IMR-90 (cell line): Measurements from ENCODE around the gene FANCG. TPM values are rescaled to one million over a fixed set of nuclear protein-coding genes. Genes with fewer than 3 reads are reported as not detected.

Experiments
- ATAC-seq: fragments of 200-7000 bp; cut with Tn5 transposase; 2 replicates; pipeline ENCODE4 v1.9.1; 2020; ENCODE audit warnings: low read depth, mild to moderate bottlenecking, moderate library complexity
- BruUV-seq: library from RNA; stranded (reverse); fragments of 400-500 nt; replicated peaks from 2 replicates; lab custom pipeline; 2021; lab: Mats Ljungman, UMichigan
- CTCF ChIA-PET: fragments of 300-600 bp; formaldehyde crosslinking; extraction: SDS; loops from one replicate; lab custom pipeline; 2021; ENCODE audit warnings: antibody characterized with exemption; lab: Yijun Ruan, JAX
- POLR2A ChIA-PET: fragments of 300-600 bp; sonication (Branson Sonifier 250); formaldehyde crosslinking; loops from one replicate; lab custom pipeline; 2022; ENCODE audit warnings: antibody characterized with exemption; ENCODE audit not compliant: unreplicated experiment; lab: Charles Lee
- DNase-seq: peaks from one replicate; pipeline ENCODE4 v3.0.0; 2013
- H2AFZ ChIP-seq: replicated peaks from 2 replicates; pipeline ENCODE3; 2013; ENCODE audit warnings: low read length, mild to moderate bottlenecking; ENCODE audit not compliant: poor library complexity
- H2AK5ac ChIP-seq: 2 replicates; pipeline ENCODE4 v1.6.1; 2013; ENCODE audit warnings: low read depth, low read length, inconsistent platforms
- H2AK9ac ChIP-seq: replicated peaks from 2 replicates; pipeline ENCODE3; 2013; ENCODE audit warnings: mild to moderate bottlenecking, low read depth, low read length, moderate library complexity; ENCODE audit not compliant: poor library complexity
- H2BK120ac ChIP-seq: 2 replicates; pipeline ENCODE4 v1.6.1; 2013; ENCODE audit warnings: low read depth, low read length, inconsistent platforms
- H2BK15ac ChIP-seq: 3 replicates; pipeline ENCODE4 v1.6.1; 2013; ENCODE audit warnings: low read depth, low read length, inconsistent platforms
- H2BK20ac ChIP-seq: 2 replicates; pipeline ENCODE4 v1.6.1; 2013; ENCODE audit warnings: low read depth, mild to moderate bottlenecking, inconsistent platforms, low read length, moderate library complexity
- H2BK5ac ChIP-seq: 2 replicates; pipeline ENCODE4 v1.6.1; 2013; ENCODE audit warnings: mild to moderate bottlenecking, low read depth, low read length, inconsistent platforms; ENCODE audit not compliant: poor library complexity, severe bottlenecking
- H3K14ac ChIP-seq: replicated peaks from 2 replicates; pipeline ENCODE4 v1.6.1; 2013; ENCODE audit warnings: low read depth, low read length, inconsistent platforms
- H3K18ac ChIP-seq: 2 replicates; pipeline ENCODE4 v1.6.1; 2013; ENCODE audit warnings: low read depth, low read length, control low read depth
- H3K23ac ChIP-seq: 2 replicates; pipeline ENCODE4 v1.6.1; 2013; ENCODE audit warnings: low read depth, low read length, inconsistent platforms
- H3K27ac ChIP-seq: 2 replicates; pipeline ENCODE4 v1.5.1; 2013; ENCODE audit warnings: mild to moderate bottlenecking, control low read depth, low read length; ENCODE audit not compliant: insufficient read depth
- H3K27me3 ChIP-seq: 2 replicates; pipeline ENCODE4 v1.6.1; 2013; ENCODE audit warnings: low read length; ENCODE audit not compliant: control insufficient read depth, insufficient read depth
- H3K36me3 ChIP-seq: 2 replicates; pipeline ENCODE4 v1.6.1; 2013; ENCODE audit warnings: low read length, mixed read lengths; ENCODE audit not compliant: control insufficient read depth, insufficient read depth
- H3K4ac ChIP-seq: 2 replicates; pipeline ENCODE4 v1.6.1; 2013; ENCODE audit warnings: low read depth, low read length, inconsistent platforms
- H3K4me1 ChIP-seq: 2 replicates; pipeline ENCODE4 v1.6.1; 2013; ENCODE audit warnings: low read length, mixed read lengths; ENCODE audit not compliant: control insufficient read depth, insufficient read depth
- H3K4me2 ChIP-seq: 2 replicates; pipeline ENCODE4 v1.6.1; 2013; ENCODE audit warnings: low read depth, mild to moderate bottlenecking, control low read depth, low read length, moderate library complexity
- H3K4me3 ChIP-seq: 2 replicates; pipeline ENCODE4 v1.5.1; 2013; ENCODE audit warnings: low read depth, mild to moderate bottlenecking, control low read depth, low read length, moderate library complexity; ENCODE audit not compliant: insufficient read depth
- H3K56ac ChIP-seq: 2 replicates; pipeline ENCODE4 v1.6.1; 2013; ENCODE audit warnings: low read length, inconsistent platforms; ENCODE audit not compliant: insufficient read depth; ENCODE audit errors: extremely low read depth
- H3K79me1 ChIP-seq, 2 experiments: 2 replicates each; pipeline ENCODE4 v1.6.1; 2013; ENCODE audit warnings: low read length in 2 of 2, inconsistent platforms in 1 of 2, low read depth in 1 of 2
- H3K9ac ChIP-seq: 2 replicates; pipeline ENCODE4 v1.6.1; 2013; ENCODE audit warnings: low read depth, low read length, control low read depth
- H3K9me1 ChIP-seq: 2 replicates; pipeline ENCODE4 v1.6.1; 2013; ENCODE audit warnings: low read length, inconsistent platforms; ENCODE audit not compliant: insufficient read depth
- H3K9me3 ChIP-seq: 2 replicates; pipeline ENCODE4 v1.6.1; 2013; ENCODE audit warnings: low read length; ENCODE audit not compliant: control insufficient read depth, insufficient read depth
- H4K20me1 ChIP-seq: 2 replicates; pipeline ENCODE4 v1.6.1; 2013; ENCODE audit warnings: low read length, inconsistent platforms; ENCODE audit not compliant: insufficient read depth
- H4K5ac ChIP-seq: 2 replicates; pipeline ENCODE4 v1.6.1; 2013; ENCODE audit warnings: mild to moderate bottlenecking, low read depth, low read length, control low read depth
- H4K8ac ChIP-seq, 2 experiments: 2 replicates each; pipeline ENCODE4 v1.6.1; 2013; ENCODE audit warnings: low read depth in 2 of 2, low read length in 2 of 2, control low read depth in 1 of 2, inconsistent platforms in 1 of 2
- H4K91ac ChIP-seq: 2 replicates; pipeline ENCODE4 v1.6.1; 2013; ENCODE audit warnings: low read depth, low read length, inconsistent platforms; ENCODE audit not compliant: insufficient read depth
- MAFK ChIP-seq: IDR thresholded peaks from 2 replicates; pipeline ENCODE4 v1.6.1; 2012; ENCODE audit warnings: low read depth, low read length, improper control_type of control experiment
- RAD21 ChIP-seq: IDR thresholded peaks from 2 replicates; pipeline ENCODE4 v1.6.1; 2012; ENCODE audit warnings: low read length, improper control_type of control experiment
- SMC3 ChIP-seq: fragments of 150-350 bp; IDR thresholded peaks from 2 replicates; pipeline ENCODE4 v1.6.1; 2016; ENCODE audit warnings: low read depth, mild to moderate bottlenecking, antibody characterized with exemption, low read length, moderate library complexity
- WGBS, 2 experiments: methylation state at CpG; one replicate each; pipeline versions ENCODE4 v1.1.5 to v1.1.7; 2013; ENCODE audit warnings: missing lambda C conversion rate in 2 of 2; ENCODE audit not compliant: insufficient read length in 1 of 2; ENCODE audit errors: extremely low coverage in 2 of 2; 5-methylcytosine and 5-hydroxymethylcytosine counted together
- dilution Hi-C: fragments of 300-500 bp; cut with HindIII; formaldehyde crosslinking; loops from one replicate; pipeline ENCODE4 v1.14.3; 2018; ENCODE audit warnings: low sequenced_read_pairs; ENCODE audit not compliant: unreplicated experiment
- in situ Hi-C: fragments of 300-500 bp; cut with MboI; formaldehyde crosslinking; loops from 3 replicates; pipeline ENCODE4 v1.14.3; 2019; ENCODE audit warnings: low sequenced_read_pairs, inconsistent platforms, mixed read lengths
- intact Hi-C: fragments of 100-400 bp; cut with micrococcal nuclease; formaldehyde crosslinking; loops from 2 replicates; pipeline ENCODE4 v1.10.0; 2022
- polyA plus RNA-seq, 3 experiments: library from polyadenylated mRNA; depleted of rRNA; stranded (reverse); fragments of >200 nt; gene quantifications; 2 replicates each; pipeline ENCODE4 v1.2.3, GENCODE V29; 2012; ENCODE audit warnings: low replicate concordance in 1 of 3
- total RNA-seq: library from RNA; depleted of rRNA; stranded (reverse); fragments of >200 nt; gene quantifications from 2 replicates; pipeline ENCODE4 v1.2.3, GENCODE V29; 2012
- TF ChIP-seq, protein P1 (sequence below): fragments of 150-350 bp; IDR thresholded peaks from 2 replicates; pipeline ENCODE4 v1.6.1; 2017; ENCODE audit warnings: mild to moderate bottlenecking, antibody characterized with exemption, low read length, low read depth
- TF ChIP-seq, protein P2 (sequence below): fragments of 150-350 bp; IDR thresholded peaks from 2 replicates; pipeline ENCODE4 v1.6.1; 2016; ENCODE audit warnings: low read depth, mild to moderate bottlenecking, low read length, moderate library complexity, borderline replicate concordance

The FANCG gene
- total and polyA plus RNA-seq, 2 of the 4 experiments (the other 2 are of a cell fraction): 16.1 to 19.3 TPM

GRCh38 chr9:35102769-35103659, 23.3 kb upstream of the FANCG start, which contains the start of gene STOML2 (continued):
- TF ChIP-seq, protein P1, sequence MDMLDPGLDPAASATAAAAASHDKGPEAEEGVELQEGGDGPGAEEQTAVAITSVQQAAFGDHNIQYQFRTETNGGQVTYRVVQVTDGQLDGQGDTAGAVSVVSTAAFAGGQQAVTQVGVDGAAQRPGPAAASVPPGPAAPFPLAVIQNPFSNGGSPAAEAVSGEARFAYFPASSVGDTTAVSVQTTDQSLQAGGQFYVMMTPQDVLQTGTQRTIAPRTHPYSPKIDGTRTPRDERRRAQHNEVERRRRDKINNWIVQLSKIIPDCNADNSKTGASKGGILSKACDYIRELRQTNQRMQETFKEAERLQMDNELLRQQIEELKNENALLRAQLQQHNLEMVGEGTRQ: no peak
- TF ChIP-seq SMC3 (no peak), MAFK (no peak)

DNA sequence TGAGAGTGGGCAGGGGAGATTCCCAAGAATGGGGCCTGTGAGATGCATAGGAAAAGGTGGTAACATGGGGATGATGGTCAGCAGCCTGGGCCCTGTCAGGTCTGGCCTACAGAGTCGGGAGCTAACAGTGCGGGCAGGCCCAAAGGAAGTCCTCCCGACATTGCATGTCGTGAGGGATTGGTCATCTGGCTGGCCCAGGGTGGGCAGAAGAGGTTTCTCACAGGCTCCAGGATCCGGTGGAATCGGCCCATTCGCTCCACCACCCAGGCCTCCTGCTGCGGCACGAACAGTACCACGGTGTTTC, 22.7 kb upstream of the FANCG start:
- H2AK9ac ChIP-seq: peak overlapping the region; percentile 34
- peaks cover 8% of the 10 kb centered on the region; the same call in 1 of the 2 replicates for H3K4me1 ChIP-seq
- WGBS, 2 experiments: 0% methylated on average over 1 of the region's 10 CpGs; no CpG with 5 or more reads in 1 of the 2 experiments
- no peaks in the 10 kb centered on the region for H4K20me1 ChIP-seq
- CTCF ChIA-PET: no interaction called here
- peak; percentile 20 for DNase-seq
- H3K27me3 ChIP-seq: no peaks in the 10 kb centered on the region
- peak overlapping the region; percentile 57 for H3K4me3 ChIP-seq
- no peak overlapping the region; the same call in 1 of the 2 replicates for H4K91ac ChIP-seq
- no TSS peak for BruUV-seq
- peak overlapping the region; percentile 87 for H2AFZ ChIP-seq
- dilution Hi-C loops: no loop called here
- H3K23ac ChIP-seq: peak overlapping the region; percentile 28
- H3K18ac ChIP-seq: no peak overlapping the region
- H3K56ac ChIP-seq: 0 out of 2 replicates have a peak overlapping the region, but pooled peaks have one; percentile 61
- H4K8ac ChIP-seq: peak overlapping the region; percentile 79 to 93
- H4K5ac ChIP-seq: peak overlapping the region; percentile 68
- peak overlapping the region; percentile 69 for H3K4ac ChIP-seq
- H2BK20ac ChIP-seq: no peak overlapping the region
- in situ Hi-C loops: no loop called here
- intact Hi-C loops: no loop called here
- H3K14ac ChIP-seq: peak overlapping the region; percentile 26
- peak overlapping the region; percentile 51 for H2AK5ac ChIP-seq
- TF ChIP-seq, protein P2, sequence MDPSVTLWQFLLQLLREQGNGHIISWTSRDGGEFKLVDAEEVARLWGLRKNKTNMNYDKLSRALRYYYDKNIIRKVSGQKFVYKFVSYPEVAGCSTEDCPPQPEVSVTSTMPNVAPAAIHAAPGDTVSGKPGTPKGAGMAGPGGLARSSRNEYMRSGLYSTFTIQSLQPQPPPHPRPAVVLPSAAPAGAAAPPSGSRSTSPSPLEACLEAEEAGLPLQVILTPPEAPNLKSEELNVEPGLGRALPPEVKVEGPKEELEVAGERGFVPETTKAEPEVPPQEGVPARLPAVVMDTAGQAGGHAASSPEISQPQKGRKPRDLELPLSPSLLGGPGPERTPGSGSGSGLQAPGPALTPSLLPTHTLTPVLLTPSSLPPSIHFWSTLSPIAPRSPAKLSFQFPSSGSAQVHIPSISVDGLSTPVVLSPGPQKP: no peak
- TF ChIP-seq RAD21 (no peak), SMC3 (no peak)
- peaks cover 12% of the 10 kb centered on the region for H3K9me1 ChIP-seq
- no peak overlapping the region for H2BK120ac ChIP-seq
- no peaks in the 10 kb centered on the region for H3K9me3 ChIP-seq
- peaks cover 47% of the 10 kb centered on the region for H3K36me3 ChIP-seq
- peaks cover 16 to 31% of the 10 kb centered on the region in 2 experiments for H3K79me1 ChIP-seq
- peak overlapping the region; percentile 44 for H2BK5ac ChIP-seq
- ATAC-seq: peak; percentile 53
- H3K4me2 ChIP-seq: peak overlapping the region; percentile 97
- H3K27ac ChIP-seq: peak overlapping the region; percentile 74
- peak overlapping the region; percentile 87 for H3K9ac ChIP-seq
- POLR2A ChIA-PET: interaction anchor here (0.7 to 1.1 kb wide), 3 partner anchors 12 to 31 kb away, joined by 3 to 8 read pairs (median 3); partner anchors contain the start of gene FANCG
- H2BK15ac ChIP-seq: no peak overlapping the region
